Stimulated activated CD4-positive, alpha-beta T cell treated with anti-CD3 and anti-CD28 coated beads, Interleukin-4, amount 100 ng/mL, for 24 hours (primary cell): ENCODE measurements around the gene ARHGAP4.

Source experiments
- DNase-seq: peaks from one replicate; pipeline ENCODE4 v3.0.0-alpha.2; 2020

The ARHGAP4 gene

DNA sequence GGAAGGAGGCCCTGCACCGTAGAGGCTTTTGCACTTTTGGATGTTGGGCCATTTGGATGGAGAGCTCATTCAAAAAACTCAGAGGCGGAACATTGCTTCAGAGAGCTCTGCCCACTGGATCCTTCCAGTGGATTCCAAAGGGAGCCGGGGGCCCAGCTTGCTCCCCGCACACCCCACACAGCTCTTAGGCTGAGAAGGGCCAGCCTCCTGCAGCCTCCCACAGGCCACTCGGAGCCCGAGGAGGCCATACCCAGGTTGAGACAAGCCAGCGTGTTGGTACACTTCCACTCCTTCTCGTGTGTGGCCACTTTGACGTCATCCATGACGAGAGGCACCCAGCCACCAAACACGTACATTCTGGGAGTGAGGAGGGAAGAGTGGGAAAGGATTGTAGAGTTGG, 35.2 kb upstream of the ARHGAP4 start:
- DNase-seq, result no peak

DNA sequence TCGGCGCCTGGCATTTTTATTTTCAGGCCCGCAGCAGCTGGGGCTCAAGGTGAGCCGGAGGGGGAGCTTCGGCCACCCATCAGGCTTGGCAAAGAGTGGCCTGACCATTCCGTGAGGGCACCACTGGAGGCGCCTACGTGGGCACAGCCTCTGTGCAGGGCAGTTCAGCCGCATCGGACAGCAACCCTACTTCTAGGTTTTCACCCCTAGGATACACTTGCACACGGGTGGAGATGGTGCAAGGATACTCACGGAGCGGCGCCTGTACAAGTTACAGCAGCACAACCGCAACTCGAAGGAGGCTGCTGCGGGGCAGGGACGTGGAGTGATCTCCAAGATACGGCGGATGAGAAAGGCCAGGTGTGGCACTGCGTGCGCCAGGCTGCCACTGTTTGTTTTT, 34.7 kb upstream of the ARHGAP4 start:
- DNase-seq, result no peak

DNA sequence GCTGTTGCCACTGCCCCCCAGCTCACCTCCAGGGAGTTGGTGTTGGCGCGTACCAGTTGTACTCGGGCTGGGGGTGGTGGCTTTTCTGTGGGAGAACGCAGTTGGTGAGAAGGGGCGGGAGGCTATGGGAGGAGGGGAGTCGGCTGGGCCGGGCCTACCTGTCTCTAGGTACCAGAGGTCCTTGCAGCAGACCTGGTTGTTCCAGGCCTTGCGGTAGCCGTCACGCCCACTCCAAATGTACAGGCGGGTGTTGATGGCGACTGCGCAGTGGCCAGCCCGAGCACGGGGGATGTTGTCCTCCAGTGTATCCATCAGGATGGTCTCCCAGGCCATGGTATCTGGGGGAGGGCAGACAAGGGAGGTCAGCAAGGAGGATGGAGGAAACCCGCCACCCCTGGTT, 34.0 kb upstream of the ARHGAP4 start:
- no peak for DNase-seq

DNA sequence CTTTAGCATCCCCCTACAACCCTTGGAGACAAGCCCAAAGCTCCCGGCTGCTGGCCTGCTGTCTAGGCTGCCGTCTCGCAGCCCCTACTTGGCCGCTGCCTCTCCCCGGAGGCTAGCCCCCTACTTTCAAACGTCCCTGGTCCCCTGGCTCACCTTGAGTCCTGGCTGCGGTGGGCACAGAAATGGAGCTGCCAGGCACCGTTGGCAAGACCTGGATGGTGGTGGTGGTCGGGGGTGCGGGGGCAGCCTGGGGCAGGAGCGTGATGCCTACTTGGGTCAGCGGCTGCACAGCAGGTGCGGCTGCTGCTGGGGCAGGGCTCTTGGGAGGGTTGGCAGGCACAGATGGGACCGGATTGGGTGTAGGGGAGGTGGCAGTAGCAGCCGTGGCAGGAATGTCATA, 33.6 kb upstream of the ARHGAP4 start:
- DNase-seq, result no peak

DNA sequence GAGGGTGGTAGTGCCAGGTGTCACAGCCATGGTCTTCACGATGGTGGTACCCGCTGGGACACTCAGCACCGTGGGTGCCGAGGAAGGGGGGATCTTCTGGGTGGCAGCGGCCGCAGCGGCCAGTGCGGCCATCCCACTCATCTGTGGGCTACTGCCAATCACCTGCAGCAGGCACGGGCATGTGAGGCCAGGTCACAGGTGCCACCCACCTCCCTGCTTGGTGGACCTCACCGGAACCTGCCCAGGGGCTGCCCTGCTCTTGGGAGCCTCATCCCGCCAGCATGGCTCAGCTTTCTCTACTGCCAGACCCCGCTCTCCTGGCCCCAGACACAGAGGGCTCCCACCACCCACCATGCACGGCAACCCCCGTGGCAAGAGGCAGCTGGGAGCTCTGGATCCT, 32.5 kb upstream of the ARHGAP4 start:
- no peak for DNase-seq

DNA sequence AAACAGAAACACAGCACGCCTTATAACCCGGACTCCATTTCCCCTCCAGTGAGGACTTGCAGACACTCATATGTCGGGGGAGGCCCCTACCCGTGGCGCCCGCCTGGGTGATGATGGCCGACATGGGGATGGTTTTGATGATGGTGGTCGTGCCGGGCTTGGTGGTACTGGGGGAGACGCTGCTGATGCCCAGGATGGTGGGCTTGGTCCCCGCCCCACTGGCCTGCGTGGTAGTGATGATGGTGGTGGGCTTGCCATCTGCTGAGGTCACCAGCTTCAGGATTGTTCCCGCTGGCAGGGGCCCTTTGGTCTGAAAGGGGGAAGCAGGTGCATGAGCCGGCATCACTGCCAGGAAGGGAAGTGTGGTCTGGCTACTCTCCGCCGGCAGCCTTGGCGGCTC, 31.2 kb upstream of the ARHGAP4 start:
- no peak for DNase-seq

DNA sequence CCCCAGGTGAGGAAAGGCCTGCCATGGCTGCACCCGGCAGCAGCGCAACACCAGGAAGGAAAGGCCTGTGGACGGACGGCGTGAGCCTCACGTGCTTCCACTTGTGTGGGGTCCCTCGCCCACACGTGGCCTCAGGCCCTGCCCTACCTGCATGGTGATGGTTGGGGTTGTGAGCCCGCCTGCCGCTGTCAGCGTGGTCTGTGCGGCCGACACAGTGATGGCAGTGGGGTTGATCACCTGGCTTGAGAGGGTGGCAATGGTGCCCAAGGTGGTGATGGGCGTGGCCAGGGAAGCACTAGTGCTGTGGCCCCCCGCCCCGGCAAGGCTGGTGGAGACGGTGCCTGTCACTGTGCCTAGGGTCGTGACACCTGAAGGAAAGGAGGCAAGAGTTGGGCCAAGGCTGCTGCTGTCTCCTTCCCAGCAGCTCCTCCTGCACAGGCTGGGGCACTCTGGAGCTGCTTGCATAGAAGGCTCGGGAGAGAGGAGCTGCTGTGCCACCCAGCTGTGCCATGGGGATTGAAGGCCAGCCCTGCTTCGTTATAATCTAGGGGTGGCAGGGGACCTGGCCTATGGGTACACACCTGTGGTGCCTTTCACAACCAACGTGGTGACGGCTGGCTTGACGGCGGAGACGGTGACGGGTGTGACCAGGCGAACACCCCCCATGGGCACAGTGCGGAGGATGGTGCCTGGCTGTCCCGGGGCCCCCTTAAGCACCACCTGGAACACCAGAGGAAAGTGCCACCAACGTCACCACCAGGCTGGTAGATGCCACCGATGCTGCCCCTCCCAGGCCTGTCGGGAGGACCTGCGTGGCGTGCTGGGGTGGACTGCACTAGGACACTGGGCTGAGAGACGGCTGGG, 30.2 kb upstream of the ARHGAP4 start:
- DNase-seq, result no peak

DNA sequence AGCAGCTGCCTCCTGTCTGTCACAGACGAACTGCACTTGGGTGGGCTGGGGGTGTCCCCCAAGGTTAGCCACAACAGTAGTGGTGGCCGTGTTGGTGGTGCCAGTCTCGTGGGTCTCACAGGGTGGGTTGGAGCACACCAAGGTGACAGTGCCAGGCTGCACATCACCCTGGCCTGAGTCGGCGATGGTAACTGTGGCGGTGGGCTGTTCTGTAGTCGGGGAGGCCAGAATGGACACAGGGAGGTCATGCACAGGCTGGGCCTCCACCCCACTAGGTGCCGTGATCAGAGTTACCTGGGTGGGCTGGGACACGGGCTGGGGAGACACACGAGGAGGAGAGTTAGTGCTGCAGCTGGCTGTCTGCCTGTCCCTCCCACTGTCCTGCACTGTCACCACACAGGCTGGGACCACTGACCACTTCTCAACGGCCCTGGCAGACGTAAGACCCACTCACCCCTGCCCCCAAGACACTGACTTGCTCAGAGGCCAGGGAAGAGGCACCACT, 29.2 kb upstream of the ARHGAP4 start:
- no peak for DNase-seq

DNA sequence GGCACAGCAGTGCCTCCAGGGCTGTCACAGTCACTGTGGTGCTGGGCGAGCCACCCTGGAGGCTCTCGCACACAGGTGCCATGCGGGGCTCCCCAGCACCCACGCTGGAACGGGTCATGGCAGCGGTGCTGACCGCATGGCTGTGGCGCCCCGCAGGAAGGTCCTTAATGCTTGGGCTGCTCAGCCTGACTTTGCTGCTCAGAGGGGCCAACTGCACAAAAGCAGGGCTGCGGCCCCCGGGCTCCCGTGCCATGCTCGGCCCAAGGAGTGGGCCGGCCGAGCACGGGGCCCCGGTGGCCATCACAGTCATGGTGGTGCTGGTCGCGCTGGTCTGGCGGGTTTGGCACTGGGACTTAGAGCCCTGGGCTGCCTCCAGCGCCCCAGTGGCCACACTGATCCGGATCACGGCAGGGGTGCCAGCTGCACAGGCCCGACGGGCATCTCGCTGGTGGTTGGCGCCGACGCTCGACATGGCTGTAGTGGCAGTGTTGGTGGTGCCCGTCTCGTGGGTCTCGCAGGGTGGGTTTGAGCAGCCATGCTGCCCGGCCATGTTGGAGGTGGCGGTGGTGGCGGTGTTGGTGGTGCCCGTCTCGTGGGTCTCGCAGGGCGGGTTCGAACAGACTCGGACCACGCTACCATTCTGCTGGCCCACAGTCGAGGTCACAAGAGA, 28.6 kb upstream of the ARHGAP4 start:
- DNase-seq, result no peak

DNA sequence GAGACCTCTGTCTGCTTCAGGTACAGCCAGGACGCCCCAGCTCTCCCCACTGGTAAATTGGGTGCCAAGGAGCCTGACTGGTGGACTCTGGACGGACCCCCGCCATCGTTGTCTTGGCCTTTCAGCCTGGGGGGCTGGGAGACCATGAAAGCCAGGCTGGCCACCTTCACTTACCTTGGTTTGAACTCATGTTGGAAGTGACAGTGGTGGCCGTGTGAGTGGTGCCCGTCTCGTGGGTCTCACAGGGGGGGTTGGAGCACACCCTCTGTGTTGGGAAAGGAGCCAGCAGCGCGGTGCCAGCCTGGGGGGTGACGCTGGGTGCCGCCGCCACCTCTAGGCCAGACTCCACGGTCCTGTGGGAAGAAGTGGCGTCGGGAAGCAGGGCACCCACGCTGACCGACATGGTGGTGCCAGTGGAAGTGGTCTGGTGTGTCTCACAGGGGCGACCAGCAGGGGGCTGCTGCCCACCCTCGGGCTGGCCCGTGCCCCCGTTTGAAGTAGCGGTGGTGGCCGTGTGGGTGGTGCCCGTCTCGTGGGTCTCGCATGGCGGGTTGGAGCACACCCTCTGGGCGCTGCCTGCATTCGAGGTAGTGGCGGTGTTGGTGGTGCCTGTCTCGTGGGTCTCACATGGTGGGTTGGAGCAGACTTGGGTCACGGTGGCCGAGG, 28.0 kb upstream of the ARHGAP4 start:
- DNase-seq, result no peak

DNA sequence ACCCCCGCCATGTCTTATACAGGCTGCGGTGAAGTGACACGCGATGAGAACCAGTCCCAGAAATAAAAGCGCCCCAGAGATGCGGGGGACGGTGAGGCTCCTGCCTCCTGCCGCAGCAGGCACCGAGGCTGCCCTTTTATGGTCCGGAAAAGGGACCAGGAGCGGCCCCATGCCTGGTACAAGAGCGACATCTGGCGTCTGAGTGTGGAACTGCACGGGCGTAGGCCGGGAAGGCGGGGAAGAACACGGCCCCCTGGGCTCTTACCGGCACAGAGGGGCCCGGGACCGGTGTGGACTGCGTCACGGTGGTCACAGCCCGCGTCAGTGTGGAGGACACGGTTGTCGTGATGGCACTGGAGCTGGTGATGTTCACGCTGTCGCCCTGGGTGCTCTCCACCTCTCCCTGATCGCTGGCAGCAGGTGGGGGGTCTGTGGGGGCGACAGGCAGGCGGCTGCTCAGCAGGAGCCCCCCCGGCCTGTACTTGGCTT, 27.3 kb upstream of the ARHGAP4 start:
- DNase-seq, result peak; percentile 78

DNA sequence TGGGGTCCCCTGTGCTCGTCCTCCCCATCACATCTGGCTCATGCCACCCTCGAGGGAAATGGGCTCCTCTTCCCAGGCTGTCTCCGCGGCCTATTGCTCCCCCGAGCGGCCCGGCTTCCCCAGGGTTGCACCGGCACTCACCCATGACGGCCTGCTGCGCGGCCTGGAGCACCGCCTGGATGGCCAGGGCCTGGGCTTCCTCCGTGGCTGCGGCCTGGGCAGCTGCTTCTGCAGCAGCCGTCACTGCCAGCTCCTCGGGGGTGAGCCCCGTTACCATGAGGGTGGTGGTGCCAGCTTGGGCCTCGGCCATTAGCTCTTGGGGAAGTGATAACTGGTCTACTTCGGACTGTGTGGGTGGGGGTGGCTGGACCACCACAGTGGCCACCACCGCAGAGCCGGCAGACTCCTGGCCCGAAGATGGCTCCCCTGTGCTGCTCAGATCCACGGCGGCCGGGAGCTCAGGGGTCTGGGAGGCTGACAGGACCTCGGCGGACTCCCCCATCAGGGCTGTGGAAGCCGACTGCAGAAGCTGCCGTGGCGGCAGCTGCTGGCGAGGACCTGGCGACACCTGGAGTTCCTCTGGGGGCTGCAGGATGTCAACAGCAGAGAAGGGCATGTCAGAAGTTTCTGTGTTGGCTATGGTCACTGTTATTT, 26.4 kb upstream of the ARHGAP4 start:
- DNase-seq, result no peak

DNA sequence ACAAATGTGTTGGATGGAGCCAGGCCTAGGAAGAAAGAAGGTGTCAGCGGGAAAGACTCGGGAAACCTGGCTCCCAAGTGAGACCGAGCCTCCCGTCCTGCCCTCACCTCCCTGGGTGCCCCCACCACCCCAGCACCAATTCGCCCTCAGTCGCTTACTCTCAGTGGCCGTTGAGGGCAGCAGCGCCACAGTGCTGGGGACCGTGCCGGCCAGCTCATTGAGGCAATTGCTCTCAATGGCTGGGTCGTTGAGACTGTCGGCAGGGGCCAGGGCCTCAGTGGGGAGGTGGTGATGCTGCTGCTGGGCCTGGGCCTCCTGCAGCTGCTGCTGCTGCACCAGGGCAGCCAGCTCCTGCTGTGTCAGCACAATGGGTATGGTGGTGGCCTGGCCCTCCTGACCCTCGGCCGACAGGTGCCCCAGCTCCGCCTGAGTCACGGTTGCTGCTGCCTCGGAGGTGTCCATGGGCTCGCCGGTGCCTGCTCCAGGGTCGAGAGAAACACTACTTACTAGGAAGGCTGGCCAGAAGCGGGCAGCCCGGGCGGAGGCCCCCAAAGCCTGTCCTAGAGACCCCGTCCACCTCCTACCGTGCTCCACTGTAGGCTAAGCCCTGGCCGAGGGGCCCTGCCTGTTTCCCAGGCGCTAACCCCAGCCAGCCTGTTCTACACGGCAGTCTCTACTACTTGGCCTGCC, 25.8 kb upstream of the ARHGAP4 start:
- DNase-seq, result no peak

DNA sequence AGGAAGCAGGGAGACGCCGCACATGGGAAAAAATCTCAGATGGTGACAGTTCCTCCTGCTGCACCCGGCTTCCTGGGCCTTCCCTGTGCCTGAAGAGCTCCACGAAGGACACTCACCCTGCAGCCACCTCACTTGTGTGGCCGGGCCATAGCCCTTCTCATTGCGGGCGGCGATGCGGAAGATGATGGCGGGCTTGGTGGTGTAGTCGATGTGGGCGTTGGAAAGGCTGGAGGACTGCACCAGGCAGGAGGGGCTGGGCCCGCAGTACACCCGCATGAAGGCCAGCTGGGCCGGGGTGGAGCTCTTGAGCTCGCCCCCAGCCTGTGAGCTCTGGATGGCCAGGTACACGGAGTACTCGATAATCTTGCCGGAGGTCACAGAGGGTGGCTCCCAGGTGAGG, 24.1 kb upstream of the ARHGAP4 start:
- no peak for DNase-seq

DNA sequence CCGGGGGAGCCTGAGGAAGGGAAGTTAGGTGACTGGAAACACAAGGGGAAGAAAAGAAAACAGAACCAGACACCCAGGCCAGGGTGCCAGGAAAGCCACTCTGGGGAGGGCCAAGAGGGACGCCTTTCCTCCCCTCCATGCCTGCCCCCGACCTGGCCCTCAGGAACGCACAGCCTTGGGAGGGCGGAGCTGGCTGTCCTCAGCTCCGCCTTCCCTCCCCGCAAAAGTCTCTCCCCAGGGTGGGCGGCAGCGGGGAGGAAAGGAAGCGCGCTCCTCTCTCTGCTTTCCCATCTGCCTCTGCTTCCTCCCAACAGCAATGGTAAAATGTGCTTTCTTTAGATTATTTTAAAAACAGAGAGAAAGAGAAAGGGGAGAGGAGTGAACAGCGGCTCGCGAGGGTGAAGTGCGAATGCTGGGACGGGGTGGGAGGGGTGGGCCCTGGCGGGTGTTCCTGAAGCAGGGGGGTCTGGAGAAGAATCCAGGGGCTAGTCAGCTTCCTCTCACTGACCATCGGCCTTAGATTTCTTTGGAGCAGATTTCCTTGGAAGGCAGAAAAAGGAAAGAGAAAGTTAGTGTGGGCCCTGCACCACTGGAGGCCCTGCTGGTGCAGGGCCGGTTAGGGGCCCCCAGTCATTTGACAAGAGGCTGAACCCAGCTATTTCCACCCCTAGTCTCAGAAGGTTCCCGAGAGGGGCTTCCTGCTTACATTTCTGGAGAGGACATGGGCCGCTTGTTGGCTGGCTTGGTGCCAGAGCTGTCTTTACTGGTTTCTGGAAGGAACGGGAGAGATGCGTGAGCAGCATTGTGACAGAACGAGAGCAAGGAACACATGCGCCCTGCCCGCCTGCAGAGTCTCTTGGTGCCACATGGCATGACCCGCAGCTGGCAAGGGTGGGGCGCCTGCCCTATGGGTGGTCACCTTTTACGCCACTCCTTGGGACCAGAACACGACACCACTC, 23.1 kb upstream of the ARHGAP4 start:
- DNase-seq, result no peak

DNA sequence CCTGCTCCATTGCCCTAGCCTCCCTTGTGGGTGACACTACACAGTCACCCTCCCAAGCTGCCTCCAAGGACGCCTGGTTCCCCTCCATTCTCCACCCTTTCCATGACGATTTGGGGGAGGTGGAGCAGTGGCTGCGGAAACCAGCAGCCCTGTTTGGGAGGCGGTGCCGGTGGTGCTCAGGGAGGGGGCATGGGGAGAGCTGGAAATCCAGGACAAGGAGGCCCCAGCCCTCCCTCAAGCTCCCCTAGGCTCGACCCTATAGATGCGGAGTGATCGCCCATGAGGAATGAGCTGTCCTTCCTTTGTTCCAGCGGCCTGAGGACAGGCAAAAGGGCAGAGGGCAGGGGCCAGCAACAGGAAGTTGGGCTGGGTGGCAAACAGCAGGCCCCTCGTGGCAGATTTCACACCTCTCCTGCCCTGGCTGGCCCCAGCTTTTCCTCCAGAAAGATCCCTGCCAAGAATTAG, 22.0 kb upstream of the ARHGAP4 start:
- DNase-seq, result no peak

DNA sequence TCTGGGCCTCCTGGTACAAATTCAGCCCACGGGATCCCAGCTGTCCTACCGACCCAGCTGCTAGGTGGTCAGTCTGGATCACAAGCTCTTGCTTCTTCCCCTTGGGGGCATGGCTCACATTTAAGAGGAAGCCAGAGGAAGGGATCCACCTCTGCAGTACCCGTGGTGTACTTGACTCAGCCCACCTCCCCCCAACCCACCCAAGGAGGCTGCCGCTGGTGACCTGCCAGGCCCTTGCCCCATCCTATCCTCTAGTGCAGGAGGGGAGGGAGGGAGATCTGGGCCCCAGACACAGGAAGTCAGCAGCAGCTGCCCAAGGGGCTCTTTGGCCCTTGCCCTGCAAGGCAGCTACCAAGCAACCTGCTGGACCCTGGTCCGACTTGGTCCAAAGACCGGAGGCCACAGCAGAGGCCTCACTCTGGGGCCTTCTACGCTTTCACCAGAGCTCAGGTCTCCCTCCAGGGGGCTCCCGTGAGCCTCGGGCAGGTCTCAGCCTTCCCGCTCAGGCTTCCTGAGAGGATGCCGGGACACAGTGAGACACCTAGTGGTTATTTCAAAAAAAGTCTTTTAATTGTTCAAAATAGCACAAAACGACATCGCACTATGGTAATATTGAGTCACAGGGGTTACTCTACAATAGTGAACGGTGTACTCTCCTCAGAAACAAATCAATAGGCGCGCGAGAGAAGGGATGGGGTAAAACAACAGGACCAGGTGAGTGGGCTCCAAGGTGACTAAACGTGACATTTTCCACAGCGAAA, 21.1 kb upstream of the ARHGAP4 start:
- peak; percentile 81 for DNase-seq

DNA sequence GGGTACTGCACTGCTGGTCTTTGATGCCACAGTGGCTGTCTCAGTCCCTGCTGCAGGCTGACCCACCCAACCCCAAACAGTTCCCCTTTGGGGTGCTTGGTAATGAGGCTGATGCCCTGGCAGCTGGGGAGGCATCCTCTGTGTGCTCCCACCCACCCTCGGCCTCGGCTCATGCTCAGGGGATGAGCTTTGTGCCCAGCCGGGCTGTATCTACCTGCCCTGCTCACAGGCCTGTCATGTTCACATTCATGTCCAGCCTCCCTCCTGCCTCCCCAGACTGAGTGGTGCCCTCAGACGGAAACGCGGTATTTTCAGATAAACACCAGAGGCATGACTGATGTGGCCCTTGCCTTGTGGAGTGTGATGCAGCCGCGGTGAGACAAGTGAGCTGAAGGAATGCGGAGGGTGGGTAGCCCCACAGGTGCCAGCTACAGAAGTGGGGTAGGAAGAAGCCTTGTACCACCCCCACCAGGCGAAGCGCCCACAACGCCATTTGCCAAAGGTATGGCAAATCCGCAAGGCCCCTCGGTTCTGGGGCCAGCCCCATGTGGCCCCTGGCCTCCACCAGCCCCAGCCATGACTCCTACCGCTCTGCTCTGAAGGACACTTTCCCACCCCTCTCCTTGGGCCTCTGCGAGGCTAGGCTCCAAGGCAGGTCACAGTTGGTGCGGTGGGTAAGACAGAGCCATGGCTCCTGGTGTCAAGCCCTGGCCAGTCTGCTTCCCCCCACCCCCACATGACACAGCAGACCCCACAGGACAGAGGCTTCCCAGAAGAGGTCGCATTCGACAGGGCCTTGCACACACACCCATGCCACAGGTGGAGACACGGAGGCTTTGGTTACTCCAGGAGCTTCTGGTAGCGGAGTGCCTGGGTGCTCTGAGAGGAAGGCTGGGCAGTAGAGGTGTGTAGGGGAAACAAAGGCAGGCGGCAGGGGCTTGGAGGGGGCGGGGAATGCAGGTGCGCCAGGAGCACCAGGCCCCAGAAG, 20.2 kb upstream of the ARHGAP4 start:
- DNase-seq, result no peak

DNA sequence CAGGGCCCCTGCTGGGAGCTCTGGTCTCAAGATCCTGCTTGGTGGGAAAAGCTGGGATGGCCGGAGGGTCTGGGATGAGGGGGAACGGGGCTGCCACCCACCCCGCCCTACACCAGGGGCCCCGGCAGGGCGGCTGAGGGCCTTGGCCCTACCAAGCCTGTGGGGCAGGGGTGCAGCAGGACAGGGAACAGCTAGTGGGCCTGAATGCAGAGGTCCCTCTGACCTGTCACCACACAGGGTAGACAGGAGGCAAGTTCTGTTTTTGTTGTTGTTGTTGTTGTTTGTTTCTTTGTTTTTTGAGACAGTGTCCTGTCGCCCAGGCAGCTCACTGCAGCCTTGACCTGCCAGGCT, 18.7 kb upstream of the ARHGAP4 start:
- no peak for DNase-seq
